H1 (cell line): ENCODE measurements around the gene AEBP1. TPM values are rescaled to one million over a fixed set of nuclear protein-coding genes. Genes with fewer than 3 reads are reported as not detected.

Experiments
- CTCF ChIA-PET: fragments of 300-600 bp; sonication (Branson Sonifier 250); formaldehyde crosslinking; loops from one replicate; lab custom pipeline; 2021; ENCODE audit not compliant: partially characterized antibody; lab: Charles Lee
- POLR2A ChIA-PET: fragments of 300-600 bp; sonication (Branson Sonifier 250); formaldehyde crosslinking; loops from one replicate; lab custom pipeline; 2021; ENCODE audit warnings: inconsistent platforms; ENCODE audit not compliant: partially characterized antibody; lab: Charles Lee
- DNase-seq, 2 experiments: peaks; one replicate each; pipeline versions ENCODE4 v3.0.0 to v3.0.0-alpha.2; 2010 to 2022; ENCODE audit warnings: low spot score in 2 of 2, low read depth in 1 of 2, mixed read lengths in 1 of 2
- FAIRE-seq: peaks from 2 replicates; lab custom pipeline; 2011; peaks lifted over from hg19 to GRCh38; lab: Jason Lieb, UNC
- H2AFZ ChIP-seq: 2 replicates; pipeline ENCODE4 v1.8.1; 2012; ENCODE audit warnings: low read length, inconsistent platforms
- H2AK5ac ChIP-seq: 2 replicates; pipeline ENCODE4 v1.6.1; 2013; ENCODE audit warnings: low read depth, low read length
- H2BK120ac ChIP-seq: replicated peaks from 2 replicates; pipeline ENCODE3; 2013; ENCODE audit warnings: low read depth, low read length, inconsistent platforms
- H2BK12ac ChIP-seq: 2 replicates; pipeline ENCODE4 v1.6.1; 2013; ENCODE audit warnings: low read depth, low read length
- H2BK15ac ChIP-seq: 2 replicates; pipeline ENCODE4 v1.6.1; 2013; ENCODE audit warnings: low read length
- H2BK20ac ChIP-seq: 2 replicates; pipeline ENCODE4 v1.6.1; 2013; ENCODE audit warnings: low read length
- H2BK5ac ChIP-seq: 2 replicates; pipeline ENCODE4 v1.6.1; 2013; ENCODE audit warnings: low read depth, low read length
- H3K14ac ChIP-seq: 2 replicates; pipeline ENCODE4 v1.6.1; 2013; ENCODE audit warnings: inconsistent platforms; ENCODE audit not compliant: insufficient read length
- H3K18ac ChIP-seq: 2 replicates; pipeline ENCODE4 v1.6.1; 2013; ENCODE audit warnings: low read length; ENCODE audit errors: extremely low read depth
- H3K23ac ChIP-seq: 2 replicates; pipeline ENCODE4 v1.6.1; 2013; ENCODE audit warnings: inconsistent platforms; ENCODE audit not compliant: insufficient read length
- H3K23me2 ChIP-seq: 2 replicates; pipeline ENCODE4 v1.6.1; 2013; ENCODE audit warnings: low read depth, low read length
- H3K27ac ChIP-seq: 2 replicates; pipeline ENCODE4 v1.6.1; 2011; ENCODE audit warnings: low read depth, low read length, inconsistent platforms
- H3K27me3 ChIP-seq, 4 experiments: replicated peaks in 1 of 4; 1 replicate in 1 of 4; 2 replicates in 3 of 4; pipeline versions ENCODE4 v1.6.1 to v1.8.1; 2011 to 2013; ENCODE audit warnings: low read length in 3 of 4, mild to moderate bottlenecking in 3 of 4, inconsistent platforms in 2 of 4, mixed read lengths in 2 of 4, moderate library complexity in 1 of 4; ENCODE audit not compliant: control insufficient read depth in 3 of 4, insufficient read depth in 3 of 4; ENCODE audit errors: extremely low read depth in 1 of 4
- H3K36me3 ChIP-seq, 4 experiments: 2 replicates each; pipeline versions ENCODE4 v1.6.1 to v1.8.1; 2011 to 2013; ENCODE audit warnings: mild to moderate bottlenecking in 4 of 4, low read length in 3 of 4, moderate library complexity in 2 of 4, control low read depth in 1 of 4, inconsistent platforms in 1 of 4; ENCODE audit not compliant: insufficient read depth in 4 of 4, control insufficient read depth in 2 of 4
- H3K4ac ChIP-seq: replicated peaks from 2 replicates; pipeline ENCODE3; 2013; ENCODE audit warnings: low read length, low read depth, mixed read lengths, inconsistent platforms; ENCODE audit not compliant: insufficient read length
- H3K4me1 ChIP-seq, 4 experiments: replicated peaks in 1 of 4; 1 replicate in 1 of 4; 2 replicates in 3 of 4; pipeline versions ENCODE4 v1.6.1 to v1.8.1; 2011 to 2013; ENCODE audit warnings: low read length in 3 of 4, inconsistent platforms in 2 of 4, mixed read lengths in 1 of 4; ENCODE audit not compliant: insufficient read depth in 4 of 4, control insufficient read depth in 3 of 4
- H3K4me2 ChIP-seq, 2 experiments: 2 replicates each; pipeline versions ENCODE4 v1.6.1 to v1.8.1; 2011 to 2013; ENCODE audit warnings: low read depth in 2 of 2, low read length in 2 of 2, control low read depth in 1 of 2, inconsistent platforms in 1 of 2, mild to moderate bottlenecking in 1 of 2; ENCODE audit not compliant: insufficient read depth in 1 of 2
- H3K4me3 ChIP-seq, 4 experiments: fragments of 200-600, 300-600 bp in 1 of 4; sonication (generic), shearing (Covaris generic), sonication (Bioruptor Twin) in 1 of 4; 2 replicates each; pipeline versions ENCODE4 v1.5.1 to v1.8.1; 2011 to 2016; ENCODE audit warnings: low read length in 4 of 4, low read depth in 3 of 4, control low read depth in 2 of 4, inconsistent platforms in 2 of 4, mild to moderate bottlenecking in 2 of 4, mixed read lengths in 1 of 4, moderate library complexity in 1 of 4; ENCODE audit not compliant: insufficient read depth in 2 of 4; ENCODE audit errors: extremely low read depth in 1 of 4
- H3K56ac ChIP-seq: replicated peaks from 2 replicates; pipeline ENCODE3; 2013; ENCODE audit warnings: low read depth, mild to moderate bottlenecking, mixed read lengths, low read length, inconsistent platforms; ENCODE audit not compliant: insufficient read length
- H3K79me1 ChIP-seq: 2 replicates; pipeline ENCODE4 v1.6.1; 2013; ENCODE audit warnings: low read depth, low read length, control low read depth
- H3K79me2 ChIP-seq, 2 experiments: 2 replicates each; pipeline versions ENCODE4 v1.6.1 to v1.8.1; 2012 to 2013; ENCODE audit warnings: low read length in 2 of 2, mild to moderate bottlenecking in 2 of 2, inconsistent platforms in 1 of 2; ENCODE audit not compliant: insufficient read depth in 2 of 2, control insufficient read depth in 1 of 2
- H3K9ac ChIP-seq, 4 experiments: replicated peaks in 1 of 4; 1 replicate in 1 of 4; 2 replicates in 3 of 4; pipeline versions ENCODE4 v1.6.1 to v1.8.1; 2011 to 2013; ENCODE audit warnings: low read depth in 3 of 4, low read length in 3 of 4, control low read depth in 2 of 4, mild to moderate bottlenecking in 2 of 4, moderate library complexity in 2 of 4, inconsistent platforms in 1 of 4; ENCODE audit errors: extremely low read depth in 1 of 4
- H3K9me3 ChIP-seq, 2 experiments: 2 replicates each; pipeline versions ENCODE4 v1.6.1 to v1.8.1; 2012 to 2013; ENCODE audit warnings: mild to moderate bottlenecking in 2 of 2, moderate library complexity in 2 of 2, control low read depth in 1 of 2, inconsistent platforms in 1 of 2, low read depth in 1 of 2, low read length in 1 of 2, mixed read lengths in 1 of 2; ENCODE audit not compliant: insufficient read depth in 2 of 2
- H4K20me1 ChIP-seq, 2 experiments: replicated peaks in 1 of 2; 2 replicates each; pipeline versions ENCODE3 to v1.8.1; 2011 to 2013; ENCODE audit warnings: inconsistent platforms in 2 of 2, low read length in 2 of 2, mild to moderate bottlenecking in 1 of 2; ENCODE audit not compliant: insufficient read depth in 2 of 2, control insufficient read depth in 1 of 2
- H4K5ac ChIP-seq: 2 replicates; pipeline ENCODE4 v1.6.1; 2013; ENCODE audit warnings: low read length, low read depth, mixed read lengths, inconsistent platforms; ENCODE audit not compliant: insufficient read length
- H4K8ac ChIP-seq: 2 replicates; pipeline ENCODE4 v1.8.0; 2013; ENCODE audit warnings: mild to moderate bottlenecking, moderate library complexity, low read length, inconsistent platforms; ENCODE audit not compliant: insufficient read depth; ENCODE audit errors: extremely low read depth
- H4K91ac ChIP-seq: replicated peaks from 2 replicates; pipeline ENCODE3; 2013; ENCODE audit warnings: low read length, mixed read lengths, inconsistent platforms; ENCODE audit not compliant: insufficient read length
- POLR2A ChIP-seq, 2 experiments: IDR thresholded peaks; 1 replicate in 1 of 2; 2 replicates in 1 of 2; pipeline ENCODE4 v1.6.1; 2011; ENCODE audit warnings: low read depth in 2 of 2, low read length in 2 of 2, mild to moderate bottlenecking in 2 of 2; ENCODE audit errors: control extremely low read depth in 1 of 2
- POLR2AphosphoS5 ChIP-seq: IDR thresholded peaks from 2 replicates; pipeline ENCODE4 v1.6.1; 2011; ENCODE audit warnings: low read depth, low read length
- RAD21 ChIP-seq, 2 experiments: IDR thresholded peaks in 1 of 2; conservative IDR thresholded peaks in 1 of 2; 2 replicates each; pipeline ENCODE4 v1.6.1; 2011; ENCODE audit warnings: low read depth in 2 of 2, low read length in 2 of 2, improper control_type of control experiment in 1 of 2, inconsistent platforms in 1 of 2, mild to moderate bottlenecking in 1 of 2, moderate library complexity in 1 of 2
- WGBS, 2 experiments: shearing (Covaris generic) in 1 of 2; methylation state at CpG; one replicate each; pipeline versions ENCODE4 v1.1.6 to v1.1.7; 2013 to 2015; ENCODE audit warnings: low lambda C conversion rate in 2 of 2, mixed read lengths in 2 of 2, inconsistent platforms in 1 of 2, low coverage in 1 of 2, missing lambda C conversion rate in 1 of 2; ENCODE audit not compliant: insufficient replicate concordance in 2 of 2, insufficient coverage in 1 of 2, insufficient read length in 1 of 2; ENCODE audit errors: extremely low coverage in 1 of 2, missing lambda C conversion rate in 1 of 2; 5-methylcytosine and 5-hydroxymethylcytosine counted together
- polyA plus RNA-seq, 7 experiments: library from polyadenylated mRNA; depleted of rRNA in 3 of 7; stranded (reverse) in 5 of 7; unstranded in 2 of 7; fragments of >200 nt in 5 of 7; fragments of 200-250 nt in 2 of 7; gene quantifications; 1 replicate in 5 of 7; 2 replicates in 1 of 7; 4 replicates in 1 of 7; pipeline versions ENCODE4 v1.2.1 to v1.2.3, GENCODE V29; 2011 to 2013; ENCODE audit warnings: missing spikeins in 2 of 7, mixed read lengths in 2 of 7
- total RNA-seq: library from RNA; stranded (reverse); fragmentation: NEBNext Ultra II Directional; extraction: Animal tissue kit (Norgen Biotek cat#: 25700); gene quantifications from 2 replicates; pipeline ENCODE4 v1.2.1, GENCODE V29; 2021
- TF ChIP-seq, protein P1 (sequence below): IDR thresholded peaks from 2 replicates; pipeline ENCODE4 v1.6.1; 2012; ENCODE audit warnings: inconsistent platforms

AEBP1 gene
- total and polyA plus RNA-seq, 2 of the 8 experiments (the other 6 are each of a cell fraction or from before 2014, with no cell fraction given) = 10.4 to 41.2 TPM

DNA sequence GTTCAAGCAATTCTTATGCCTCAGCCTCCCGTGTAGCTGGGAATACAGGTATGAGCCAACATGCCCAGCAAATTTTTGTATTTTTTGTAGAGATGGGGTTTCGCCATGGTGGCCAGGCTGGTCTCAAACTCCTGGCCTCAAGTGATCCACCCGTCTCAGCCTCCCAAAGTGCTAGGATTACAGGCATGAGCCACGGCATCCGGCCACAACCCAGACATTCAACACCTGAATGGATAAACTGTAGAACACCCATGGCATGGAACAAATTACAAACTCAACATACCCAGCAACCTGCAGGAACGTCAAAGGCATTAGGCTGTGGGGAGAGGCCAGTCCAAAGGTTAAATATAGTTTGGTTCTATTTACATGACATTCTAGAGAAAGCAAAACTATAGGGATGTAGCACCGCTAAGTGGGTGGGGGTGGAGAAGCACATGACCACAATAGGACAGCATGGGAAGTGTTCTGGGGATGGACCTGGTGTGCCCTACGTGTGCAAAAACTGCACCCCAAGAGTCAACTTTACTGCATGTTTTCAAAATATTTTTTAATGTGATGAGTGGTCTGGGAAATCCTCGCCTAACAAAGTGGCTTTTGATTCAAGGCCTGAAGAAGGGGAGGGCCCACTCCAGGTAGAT lies 32.3 kb upstream of the AEBP1 start:
- no peak overlapping the region for H3K27ac ChIP-seq
- H3K9me3 ChIP-seq = no peaks in the 10 kb centered on the region
- H3K23ac ChIP-seq = no peak overlapping the region
- no peaks in the 10 kb centered on the region for H3K4me1 ChIP-seq
- H2AK5ac ChIP-seq = no peak overlapping the region
- no peak overlapping the region for H2AFZ ChIP-seq
- H4K91ac ChIP-seq = no peak overlapping the region
- H3K14ac ChIP-seq = no peak overlapping the region
- no peak overlapping the region for H4K5ac ChIP-seq
- POLR2A ChIA-PET = interaction anchor here (0.9 to 2.1 kb wide), 7 partner anchors 8 to 51 kb away, joined by 3 to 9 read pairs (median 4); partner anchors contain the start of gene POLD2
- no peak overlapping the region for H3K9ac ChIP-seq
- H2BK120ac ChIP-seq = no peak overlapping the region
- no peak overlapping the region for H3K18ac ChIP-seq
- no peak overlapping the region for H3K4me3 ChIP-seq
- no peak for DNase-seq
- H3K36me3 ChIP-seq = peaks cover 5 to 14% (median 8%) of the 10 kb centered on the region in 4 experiments; a peak in 7 of 8 replicates
- TF ChIP-seq POLR2A (IDR thresholded peaks at IDR 0.05; ENCODE audit: control extremely low read depth in 1 of 2, low read depth in 2 of 2, low read length in 2 of 2) = no peak
- no peak for TF ChIP-seq POLR2AphosphoS5
- TF ChIP-seq RAD21 (IDR thresholded peaks at IDR 0.05 in 1 of 2, conservative IDR thresholded peaks at IDR 0.05 in 1 of 2; ENCODE audit: low read depth in 2 of 2, low read length in 2 of 2) = no peak
- TF ChIP-seq, protein P1, sequence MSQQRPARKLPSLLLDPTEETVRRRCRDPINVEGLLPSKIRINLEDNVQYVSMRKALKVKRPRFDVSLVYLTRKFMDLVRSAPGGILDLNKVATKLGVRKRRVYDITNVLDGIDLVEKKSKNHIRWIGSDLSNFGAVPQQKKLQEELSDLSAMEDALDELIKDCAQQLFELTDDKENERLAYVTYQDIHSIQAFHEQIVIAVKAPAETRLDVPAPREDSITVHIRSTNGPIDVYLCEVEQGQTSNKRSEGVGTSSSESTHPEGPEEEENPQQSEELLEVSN = no peak
- TF ChIP-seq, all 59 proteins: peak for 0
- no peak overlapping the region for H2BK20ac ChIP-seq
- no peaks in the 10 kb centered on the region for H3K79me1 ChIP-seq
- H4K8ac ChIP-seq = no peak overlapping the region
- no peak overlapping the region for H2BK15ac ChIP-seq
- H2BK5ac ChIP-seq = no peak overlapping the region
- no peak overlapping the region for H3K4me2 ChIP-seq
- no peak for FAIRE-seq
- H3K4ac ChIP-seq = peak overlapping the region; percentile 29
- peaks cover 0 to 6% of the 10 kb centered on the region in 2 experiments for H4K20me1 ChIP-seq
- no peaks in the 10 kb centered on the region for H3K23me2 ChIP-seq
- CTCF ChIA-PET = interaction anchor here (0.7 to 2.1 kb wide), 17 partner anchors 8 to 165 kb away, joined by 3 to 10 read pairs (median 4); no protein-coding TSS in a partner anchor
- no peak overlapping the region for H2BK12ac ChIP-seq
- peaks cover 0 to 3% (median 0%) of the 10 kb centered on the region in 4 experiments; a peak in 2 of 7 replicates for H3K27me3 ChIP-seq
- no peaks in the 10 kb centered on the region for H3K79me2 ChIP-seq
- no peak overlapping the region for H3K56ac ChIP-seq
- WGBS, 2 experiments = 84% methylated on average over 9 of the region's 9 CpGs; no CpG with 5 or more reads in 1 of the 2 experiments
